Fibroblast of lung (primary cell): Measurements from ENCODE around the gene ZNF775.

ENCODE experiments used
- EZH2 ChIP-seq: IDR thresholded peaks from 2 replicates; pipeline ENCODE4 v1.5.1; 2012; ENCODE audit warnings: low read length, control low read depth, mild to moderate bottlenecking; ENCODE audit errors: missing control alignments
- TF ChIP-seq, protein P1 (sequence below), 2 donors: IDR thresholded peaks in 1 of 2; conservative IDR thresholded peaks in 1 of 2; 1 replicate in 1 of 2; 2 replicates in 1 of 2; pipeline ENCODE4 v1.5.1; 2011 to 2012; ENCODE audit warnings: low read length in 2 of 2, control low read depth in 1 of 2, inconsistent platforms in 1 of 2, low read depth in 1 of 2, mild to moderate bottlenecking in 1 of 2

- TF ChIP-seq, protein P1, sequence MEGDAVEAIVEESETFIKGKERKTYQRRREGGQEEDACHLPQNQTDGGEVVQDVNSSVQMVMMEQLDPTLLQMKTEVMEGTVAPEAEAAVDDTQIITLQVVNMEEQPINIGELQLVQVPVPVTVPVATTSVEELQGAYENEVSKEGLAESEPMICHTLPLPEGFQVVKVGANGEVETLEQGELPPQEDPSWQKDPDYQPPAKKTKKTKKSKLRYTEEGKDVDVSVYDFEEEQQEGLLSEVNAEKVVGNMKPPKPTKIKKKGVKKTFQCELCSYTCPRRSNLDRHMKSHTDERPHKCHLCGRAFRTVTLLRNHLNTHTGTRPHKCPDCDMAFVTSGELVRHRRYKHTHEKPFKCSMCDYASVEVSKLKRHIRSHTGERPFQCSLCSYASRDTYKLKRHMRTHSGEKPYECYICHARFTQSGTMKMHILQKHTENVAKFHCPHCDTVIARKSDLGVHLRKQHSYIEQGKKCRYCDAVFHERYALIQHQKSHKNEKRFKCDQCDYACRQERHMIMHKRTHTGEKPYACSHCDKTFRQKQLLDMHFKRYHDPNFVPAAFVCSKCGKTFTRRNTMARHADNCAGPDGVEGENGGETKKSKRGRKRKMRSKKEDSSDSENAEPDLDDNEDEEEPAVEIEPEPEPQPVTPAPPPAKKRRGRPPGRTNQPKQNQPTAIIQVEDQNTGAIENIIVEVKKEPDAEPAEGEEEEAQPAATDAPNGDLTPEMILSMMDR (conservative IDR thresholded peaks at IDR 0.05 in 1 of 2, IDR thresholded peaks at IDR 0.05 in 1 of 2; ENCODE audit: low read depth in 1 of 2, low read length in 2 of 2) = no peak
- no peak for TF ChIP-seq EZH2
Measured at GRCh38 chr7:150329331-150330120, 49.6 kb upstream of the ZNF775 start.
